ENCODE data around the gene MICALL1.

MICALL1 gene

DNA sequence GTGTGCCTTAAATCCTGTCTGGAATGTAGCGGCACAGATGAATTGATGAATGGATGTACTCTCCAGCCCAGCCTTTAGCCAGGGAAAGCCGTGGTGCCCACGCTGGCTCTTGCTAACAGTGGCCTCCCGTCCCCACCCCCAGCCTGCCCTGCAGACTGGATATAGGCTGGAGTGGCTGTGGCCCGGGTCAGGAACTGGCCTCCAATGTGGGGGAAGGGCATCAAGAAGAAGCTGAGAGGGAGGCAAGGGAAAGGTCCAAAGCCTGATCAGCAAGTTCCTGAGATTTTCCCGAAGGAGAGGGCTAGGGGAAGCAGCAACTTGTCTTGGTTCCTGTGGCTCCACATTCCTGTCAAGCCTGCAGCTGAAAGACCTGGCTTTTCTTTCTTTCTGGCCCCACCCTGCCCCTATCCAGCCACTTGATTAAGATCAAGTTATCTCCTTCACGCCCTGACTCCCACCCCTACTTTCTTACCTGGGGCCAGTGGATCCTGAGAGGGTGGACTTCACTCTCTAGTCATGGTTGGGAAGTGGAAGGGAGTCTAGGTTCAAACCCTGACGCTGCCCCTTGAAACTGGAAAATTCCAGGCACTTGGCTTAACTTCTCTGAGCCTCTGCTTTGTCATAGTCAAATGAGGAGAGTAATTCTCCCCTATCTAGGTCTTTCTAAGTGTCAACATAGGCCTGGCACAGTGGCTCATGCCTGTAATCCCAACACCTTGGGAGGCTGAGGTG is 11.0 kb upstream of the MICALL1 start:
- Histone ChIP-seq H3K9me3 (ENCODE audit: insufficient read depth, low read length) (no peaks in the 10 kb centered on the region), H3K4me3 (ENCODE audit: insufficient read length, low read depth) (no peak overlapping the region), H3K9ac (ENCODE audit: insufficient read length, low read depth) (no peak overlapping the region), H3K27me3 (ENCODE audit: insufficient read depth, insufficient read length) (no peaks in the 10 kb centered on the region), H3K36me3 (ENCODE audit: insufficient read depth, insufficient read length, low read length) (peaks cover 33% of the 10 kb centered on the region), H3K4me1 (ENCODE audit: insufficient read depth, insufficient read length) (peaks cover 20% of the 10 kb centered on the region)
- TF ChIP-seq ZNF274 (IDR thresholded peaks at IDR 0.05; ENCODE audit: low read depth, low read length) (no peak), SUZ12 (IDR thresholded peaks at IDR 0.05; ENCODE audit: extremely low read depth, insufficient read depth, insufficient read length) (no peak), YY1 (IDR thresholded peaks at IDR 0.05; ENCODE audit: insufficient read depth, insufficient read length) (no peak)
- peak; percentile 40 for DNase-seq (ENCODE audit: low read depth, low spot score)

DNA sequence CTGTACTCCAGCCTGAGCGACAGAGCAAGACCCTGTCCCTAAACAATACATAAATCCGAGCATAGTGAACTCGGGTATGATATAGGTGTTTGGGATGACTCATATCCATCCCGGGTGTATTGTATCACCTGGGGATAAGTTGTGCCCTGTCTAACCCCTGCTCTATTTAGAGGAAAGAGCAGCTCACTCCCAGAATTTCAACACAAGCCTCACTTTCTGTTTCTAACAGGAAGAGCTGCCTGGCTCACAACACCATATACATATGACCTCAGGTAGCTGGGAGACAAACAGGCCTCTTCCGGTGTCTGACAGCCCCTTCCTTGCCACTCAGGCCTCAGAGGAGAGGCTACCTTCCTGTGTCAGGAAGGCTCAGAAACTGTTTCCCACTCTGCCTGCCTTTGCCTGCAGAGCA is 9.9 kb upstream of the MICALL1 start:
- H3K4me3 ChIP-seq (ENCODE audit: insufficient read length, low read depth), result no peak overlapping the region
- DNase-seq (ENCODE audit: low read depth, low spot score), result no peak
- H3K9ac ChIP-seq (ENCODE audit: insufficient read length, low read depth), result no peak overlapping the region
- TF ChIP-seq YY1 (IDR thresholded peaks at IDR 0.05; ENCODE audit: insufficient read depth, insufficient read length), result no peak
- TF ChIP-seq SUZ12 (IDR thresholded peaks at IDR 0.05; ENCODE audit: extremely low read depth, insufficient read depth, insufficient read length), result no peak
- TF ChIP-seq ZNF274 (IDR thresholded peaks at IDR 0.05; ENCODE audit: low read depth, low read length), result no peak
- H3K36me3 ChIP-seq (ENCODE audit: insufficient read depth, insufficient read length, low read length), result peaks cover 25% of the 10 kb centered on the region
- no peaks in the 10 kb centered on the region for H3K9me3 ChIP-seq (ENCODE audit: insufficient read depth, low read length)
- H3K4me1 ChIP-seq (ENCODE audit: insufficient read depth, insufficient read length), result peaks cover 20% of the 10 kb centered on the region
- H3K27me3 ChIP-seq (ENCODE audit: insufficient read depth, insufficient read length), result no peaks in the 10 kb centered on the region

GRCh38 chr22:37896939-37897338 is 9.2 kb upstream of the MICALL1 start:
- H3K4me1 ChIP-seq (ENCODE audit: insufficient read depth, insufficient read length), result peaks cover 20% of the 10 kb centered on the region
- no peaks in the 10 kb centered on the region for H3K9me3 ChIP-seq (ENCODE audit: insufficient read depth, low read length)
- no peak for TF ChIP-seq SUZ12 (IDR thresholded peaks at IDR 0.05; ENCODE audit: extremely low read depth, insufficient read depth, insufficient read length)
- no peak for TF ChIP-seq YY1 (IDR thresholded peaks at IDR 0.05; ENCODE audit: insufficient read depth, insufficient read length)
- TF ChIP-seq ZNF274 (IDR thresholded peaks at IDR 0.05; ENCODE audit: low read depth, low read length), result no peak
- no peak for DNase-seq (ENCODE audit: low read depth, low spot score)
- H3K4me3 ChIP-seq (ENCODE audit: insufficient read length, low read depth), result no peak overlapping the region
- H3K27me3 ChIP-seq (ENCODE audit: insufficient read depth, insufficient read length), result no peaks in the 10 kb centered on the region
- peaks cover 19% of the 10 kb centered on the region for H3K36me3 ChIP-seq (ENCODE audit: insufficient read depth, insufficient read length, low read length)
- H3K9ac ChIP-seq (ENCODE audit: insufficient read length, low read depth), result peak overlapping the region; percentile 2

- DNase-seq (ENCODE audit: low read depth, low spot score), result no peak
- Histone ChIP-seq H3K36me3 (ENCODE audit: insufficient read depth, insufficient read length, low read length) (peaks cover 10% of the 10 kb centered on the region), H3K9me3 (ENCODE audit: insufficient read depth, low read length) (no peaks in the 10 kb centered on the region), H3K27me3 (ENCODE audit: insufficient read depth, insufficient read length) (no peaks in the 10 kb centered on the region), H3K4me1 (ENCODE audit: insufficient read depth, insufficient read length) (peaks cover 20% of the 10 kb centered on the region), H3K4me3 (ENCODE audit: insufficient read length, low read depth) (no peak overlapping the region), H3K9ac (ENCODE audit: insufficient read length, low read depth) (no peak overlapping the region)
- TF ChIP-seq ZNF274 (IDR thresholded peaks at IDR 0.05; ENCODE audit: low read depth, low read length) (no peak), SUZ12 (IDR thresholded peaks at IDR 0.05; ENCODE audit: extremely low read depth, insufficient read depth, insufficient read length) (no peak), YY1 (IDR thresholded peaks at IDR 0.05; ENCODE audit: insufficient read depth, insufficient read length) (no peak)
These were observed 8.3 kb upstream of the MICALL1 start for GRCh38 chr22:37897807-37898206.

DNA sequence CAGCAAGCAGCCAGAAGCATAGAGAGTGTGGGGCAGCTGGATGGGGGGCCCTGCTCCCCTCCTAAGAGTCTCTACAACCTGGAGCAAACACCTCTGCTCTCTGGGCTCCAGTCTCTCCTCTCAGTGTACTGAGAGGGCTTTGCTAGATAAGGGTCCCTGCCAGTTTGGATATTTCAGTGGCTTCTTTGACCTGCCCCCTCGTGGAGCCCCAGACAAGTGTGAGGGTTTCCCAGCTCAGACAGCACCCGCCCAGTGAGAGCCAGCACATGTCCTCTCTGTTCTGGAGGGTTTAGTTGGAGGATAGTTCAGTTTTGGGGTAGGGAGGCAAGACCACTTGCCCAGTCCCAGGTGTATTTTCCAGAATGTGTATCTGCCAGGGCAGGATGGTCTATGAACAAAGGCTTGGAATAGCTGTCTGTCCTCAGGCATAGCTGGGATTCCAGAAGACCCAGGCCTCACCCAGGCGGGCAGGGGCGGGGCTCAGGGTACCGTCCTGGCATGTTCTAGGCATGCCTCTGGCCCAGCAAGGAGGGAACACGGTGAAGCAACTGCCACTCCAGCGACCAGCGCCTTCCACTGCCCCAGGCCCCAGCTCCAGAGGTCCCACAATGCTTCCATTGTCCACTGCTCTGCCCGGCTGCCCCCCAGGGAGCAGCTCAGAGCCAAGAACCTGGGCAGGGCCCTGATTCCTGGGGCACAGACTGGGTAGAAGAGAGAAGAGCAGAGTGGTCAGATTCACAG is 7.5 kb upstream of the MICALL1 start:
- H3K4me1 ChIP-seq (ENCODE audit: insufficient read depth, insufficient read length), result peaks cover 19% of the 10 kb centered on the region
- H3K9me3 ChIP-seq (ENCODE audit: insufficient read depth, low read length), result no peaks in the 10 kb centered on the region
- no peaks in the 10 kb centered on the region for H3K27me3 ChIP-seq (ENCODE audit: insufficient read depth, insufficient read length)
- no peak for DNase-seq (ENCODE audit: low read depth, low spot score)
- TF ChIP-seq YY1 (IDR thresholded peaks at IDR 0.05; ENCODE audit: insufficient read depth, insufficient read length), result no peak
- no peak for TF ChIP-seq ZNF274 (IDR thresholded peaks at IDR 0.05; ENCODE audit: low read depth, low read length)
- TF ChIP-seq SUZ12 (IDR thresholded peaks at IDR 0.05; ENCODE audit: extremely low read depth, insufficient read depth, insufficient read length), result no peak
- peak overlapping the region; percentile 26 for H3K9ac ChIP-seq (ENCODE audit: insufficient read length, low read depth)
- peaks cover 2% of the 10 kb centered on the region for H3K36me3 ChIP-seq (ENCODE audit: insufficient read depth, insufficient read length, low read length)
- no peak overlapping the region for H3K4me3 ChIP-seq (ENCODE audit: insufficient read length, low read depth)

GRCh38 chr22:37904572-37905533 is 1.2 kb upstream of the MICALL1 start:
- Histone ChIP-seq H3K36me3 (ENCODE audit: insufficient read depth, insufficient read length, low read length) (peaks cover 12% of the 10 kb centered on the region), H3K27me3 (ENCODE audit: insufficient read depth, insufficient read length) (no peaks in the 10 kb centered on the region), H3K4me3 (ENCODE audit: insufficient read length, low read depth) (peak overlapping the region; percentile 66), H3K9me3 (ENCODE audit: insufficient read depth, low read length) (no peaks in the 10 kb centered on the region), H3K4me1 (ENCODE audit: insufficient read depth, insufficient read length) (peaks cover 9% of the 10 kb centered on the region), H3K9ac (ENCODE audit: insufficient read length, low read depth) (peak overlapping the region; percentile 88)
- TF ChIP-seq SUZ12 (IDR thresholded peaks at IDR 0.05; ENCODE audit: extremely low read depth, insufficient read depth, insufficient read length) (no peak), ZNF274 (IDR thresholded peaks at IDR 0.05; ENCODE audit: low read depth, low read length) (no peak), YY1 (IDR thresholded peaks at IDR 0.05; ENCODE audit: insufficient read depth, insufficient read length) (no peak)
- DNase-seq (ENCODE audit: low read depth, low spot score), result no peak

Measured in NT2/D1 (cell line).